Activated T-cell treated with anti-CD3 and anti-CD28 coated beads, Interleukin-2, amount 50 U/mL, for 72 hours (primary cell): ENCODE results near the gene RGPD4. TPM values are rescaled to one million over a fixed set of nuclear protein-coding genes. Genes with fewer than 3 reads are reported as not detected.
"Not testable (repeated sequence)": the region's sequence is repeated elsewhere in the genome, so short reads cannot be mapped to it uniquely, and the experiment has no call there.

Experiments
- ATAC-seq, 2 donors: fragments of 150-1000 bp; cut with Tn5 transposase; replicated peaks in 1 of 2; 2 replicates each; pipeline ENCODE4 v1.10.0; 2021; ENCODE audit warnings: moderate library complexity in 2 of 2, mild to moderate bottlenecking in 1 of 2
- DNase-seq, 2 donors: peaks; one replicate each; pipeline ENCODE4 v3.0.0; 2021 to 2022; ENCODE audit warnings: mixed read lengths in 1 of 2
- H3K27ac Mint-ChIP-seq: one replicate; pipeline ENCODE4 v1.8.0; 2022; ENCODE audit warnings: mild to moderate bottlenecking, moderate library complexity, mixed read lengths
- H3K27me3 Mint-ChIP-seq: one replicate; pipeline ENCODE4 v1.8.0; 2022; ENCODE audit warnings: low read depth, mixed read lengths
- H3K36me3 Mint-ChIP-seq, 2 donors: one replicate each; pipeline ENCODE4 v1.8.0; 2022; ENCODE audit warnings: mixed read lengths in 2 of 2, mild to moderate bottlenecking in 1 of 2; ENCODE audit not compliant: insufficient read depth in 2 of 2
- H3K4me1 Mint-ChIP-seq: one replicate; pipeline ENCODE4 v1.8.0; 2022; ENCODE audit warnings: low read depth, mixed read lengths
- H3K4me3 Mint-ChIP-seq, 2 donors: one replicate each; pipeline ENCODE4 v1.8.0; 2022; ENCODE audit warnings: mild to moderate bottlenecking in 2 of 2, mixed read lengths in 2 of 2, moderate library complexity in 2 of 2
- H3K9me3 Mint-ChIP-seq, 2 donors: one replicate each; pipeline ENCODE4 v1.8.0; 2022; ENCODE audit warnings: mixed read lengths in 2 of 2
- total RNA-seq, 2 donors: library from RNA; stranded (reverse); gene quantifications; one replicate each; pipeline ENCODE4 v1.2.3, GENCODE V29; 2022

The RGPD4 gene
- not detected for total RNA-seq

DNA sequence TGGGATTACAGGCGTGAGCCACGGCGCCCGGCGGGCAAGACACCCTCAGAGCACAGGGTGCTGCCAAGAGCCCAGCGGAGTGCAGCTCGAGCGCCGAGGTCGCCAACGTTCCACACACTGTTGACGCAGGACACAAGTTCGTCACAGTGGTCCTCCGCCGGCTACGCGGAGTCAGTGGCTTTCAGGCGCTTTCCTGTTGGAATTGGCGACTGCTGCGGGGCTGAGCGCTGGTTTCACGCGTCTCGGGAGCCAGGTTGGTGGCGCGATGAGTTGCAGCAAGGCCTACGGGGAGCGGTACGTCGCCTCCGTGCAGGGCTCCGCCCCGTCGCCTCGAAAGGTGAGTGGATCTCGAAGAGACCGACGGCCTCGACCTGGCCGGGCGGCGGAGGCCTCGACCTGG lies at the start of gene RGPD4:
Gene RGPD4, plus strand, starts transcription at position 144 of the 400 bp plus-strand sequence. Its CDS starts 122 bp downstream, at position 266.
- not testable (repeated sequence) for H3K4me1 Mint-ChIP-seq, H3K36me3 Mint-ChIP-seq, H3K27ac Mint-ChIP-seq, DNase-seq, H3K27me3 Mint-ChIP-seq, ATAC-seq, H3K4me3 Mint-ChIP-seq, H3K9me3 Mint-ChIP-seq

GRCh38 chr2:107777974-107778373 lies 48.7 kb upstream of the RGPD4 start:
- Mint-ChIP-seq H3K27me3 (no peaks in the 10 kb centered on the region), H3K36me3 (no peaks in the 10 kb centered on the region), H3K4me3 (no peak overlapping the region), H3K4me1 (no peaks in the 10 kb centered on the region), H3K9me3 (peaks cover 0 to 3% of the 10 kb centered on the region in 2 donors), H3K27ac (no peak overlapping the region)
- ATAC-seq, result no peak
- DNase-seq, result no peak

GRCh38 chr2:107785756-107786155 lies 40.9 kb upstream of the RGPD4 start:
- Mint-ChIP-seq H3K4me1 (no peaks in the 10 kb centered on the region), H3K27ac (no peak overlapping the region), H3K36me3 (no peaks in the 10 kb centered on the region), H3K27me3 (no peaks in the 10 kb centered on the region), H3K4me3 (no peak overlapping the region), H3K9me3 (peaks cover 0 to 8% of the 10 kb centered on the region in 2 donors)
- no peak for DNase-seq
- ATAC-seq, result no peak

GRCh38 chr2:107790837-107791236 lies 35.9 kb upstream of the RGPD4 start:
- DNase-seq (no peak), ATAC-seq (no peak)
- no peaks in the 10 kb centered on the region for H3K4me1 Mint-ChIP-seq
- H3K36me3 Mint-ChIP-seq, result no peaks in the 10 kb centered on the region
- no peak overlapping the region for H3K4me3 Mint-ChIP-seq
- no peaks in the 10 kb centered on the region for H3K27me3 Mint-ChIP-seq
- no peak overlapping the region for H3K27ac Mint-ChIP-seq
- peaks cover 2 to 5% of the 10 kb centered on the region in 2 donors for H3K9me3 Mint-ChIP-seq

DNA sequence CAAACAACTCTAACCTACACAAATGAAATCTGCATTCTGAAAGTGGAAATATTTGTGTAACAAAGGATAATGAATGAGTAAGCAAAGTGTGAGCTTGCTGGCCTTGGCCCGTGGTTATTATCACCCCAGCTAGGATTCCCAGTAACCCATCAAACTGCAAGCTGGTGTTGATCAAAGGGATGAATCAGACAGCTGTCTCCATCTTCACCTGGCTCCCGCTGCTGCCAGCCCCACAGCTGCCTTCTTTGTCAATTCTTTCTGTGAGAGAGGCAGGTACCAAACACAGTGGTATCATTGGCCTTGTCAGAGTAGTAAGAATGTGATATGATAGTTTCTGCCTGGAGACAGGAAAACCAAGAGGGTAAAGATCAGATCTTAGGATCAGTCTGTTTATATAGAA lies 25.2 kb upstream of the RGPD4 start:
- no peaks in the 10 kb centered on the region for H3K36me3 Mint-ChIP-seq
- H3K27ac Mint-ChIP-seq, result no peak overlapping the region
- no peak overlapping the region for H3K4me3 Mint-ChIP-seq
- DNase-seq (no peak), ATAC-seq (no peak)
- no peaks in the 10 kb centered on the region for H3K9me3 Mint-ChIP-seq
- no peaks in the 10 kb centered on the region for H3K4me1 Mint-ChIP-seq
- H3K27me3 Mint-ChIP-seq, result no peaks in the 10 kb centered on the region

DNA sequence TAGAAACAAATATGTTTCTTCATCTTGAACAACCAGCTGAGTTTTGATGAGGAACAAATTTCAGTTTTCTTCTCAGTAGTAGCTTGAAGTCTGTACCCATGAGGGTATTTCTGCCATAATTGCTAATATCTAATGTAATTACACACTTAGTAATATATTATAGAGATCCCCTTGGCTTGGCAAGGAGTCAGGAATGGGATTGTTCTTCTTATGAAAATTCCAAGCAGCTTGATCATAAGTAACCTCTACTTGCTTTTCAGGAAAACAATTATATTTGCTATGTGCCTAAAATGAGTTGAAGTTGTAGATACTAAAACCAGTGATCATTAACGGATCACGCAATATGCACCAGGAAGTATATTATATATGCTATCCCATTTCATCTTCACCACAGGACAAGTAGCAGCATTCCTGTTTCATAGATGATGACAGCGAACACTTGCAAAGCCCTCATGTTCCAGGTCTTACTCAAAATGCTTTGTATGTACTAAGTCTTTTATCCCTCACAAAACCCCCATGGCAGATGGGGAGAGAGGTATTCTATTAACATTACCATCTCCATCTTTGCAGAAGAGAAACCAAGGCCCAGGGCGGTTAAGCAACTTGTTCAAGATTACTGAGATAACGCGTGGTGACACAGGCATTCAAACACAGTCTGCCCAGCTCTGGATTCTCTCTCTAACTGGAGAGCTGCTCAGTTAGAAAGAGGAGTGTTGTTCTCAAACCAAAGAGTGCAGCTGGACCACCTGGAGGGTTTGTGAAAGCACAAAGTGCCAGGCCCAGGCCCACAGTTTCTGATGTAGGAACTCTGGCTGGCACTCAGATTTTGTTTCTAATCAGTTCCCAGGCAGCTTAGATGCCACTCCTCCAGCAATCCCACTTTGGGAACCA lies 21.8 kb upstream of the RGPD4 start:
- no peaks in the 10 kb centered on the region for H3K27me3 Mint-ChIP-seq
- no peak overlapping the region for H3K27ac Mint-ChIP-seq
- H3K9me3 Mint-ChIP-seq, result no peaks in the 10 kb centered on the region

DNA sequence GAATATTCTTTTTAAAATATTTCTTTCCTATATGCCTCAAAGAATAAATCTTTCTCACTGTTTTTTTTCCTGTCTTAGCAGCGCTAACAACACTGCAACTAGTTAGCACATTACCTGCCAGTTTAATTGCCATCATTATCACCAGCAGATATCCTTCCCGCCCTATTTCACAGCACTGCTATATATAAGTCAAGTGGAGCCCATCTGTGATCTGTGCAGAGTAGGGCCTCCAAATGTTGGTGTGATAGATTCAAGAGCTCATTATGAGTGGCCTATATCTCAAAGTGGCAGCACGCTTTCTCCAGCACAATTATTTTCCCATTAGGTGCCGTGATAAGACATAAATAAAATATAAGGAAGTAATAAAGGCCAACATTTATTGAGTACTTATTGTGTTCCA lies 19.8 kb upstream of the RGPD4 start:
- no peaks in the 10 kb centered on the region for H3K36me3 Mint-ChIP-seq
- no peak overlapping the region for H3K4me3 Mint-ChIP-seq
- ATAC-seq, result no peak
- H3K9me3 Mint-ChIP-seq, result no peaks in the 10 kb centered on the region
- no peaks in the 10 kb centered on the region for H3K27me3 Mint-ChIP-seq
- H3K4me1 Mint-ChIP-seq, result no peaks in the 10 kb centered on the region
- no peak overlapping the region for H3K27ac Mint-ChIP-seq
- no peak for DNase-seq

More for the DNA sequence above, 21.8 kb upstream of the RGPD4 start:
- H3K36me3 Mint-ChIP-seq, result no peaks in the 10 kb centered on the region
- H3K4me1 Mint-ChIP-seq, result no peaks in the 10 kb centered on the region
- ATAC-seq (no peak), DNase-seq (no peak)
- H3K4me3 Mint-ChIP-seq, result no peak overlapping the region

- H3K9me3 Mint-ChIP-seq, result no peaks in the 10 kb centered on the region
- H3K27me3 Mint-ChIP-seq, result no peaks in the 10 kb centered on the region
- no peak for ATAC-seq
- no peak overlapping the region for H3K4me3 Mint-ChIP-seq
- H3K36me3 Mint-ChIP-seq, result no peaks in the 10 kb centered on the region
- no peak for DNase-seq
- no peak overlapping the region for H3K27ac Mint-ChIP-seq
- H3K4me1 Mint-ChIP-seq, result no peaks in the 10 kb centered on the region
Measured at GRCh38 chr2:107807988-107808387, 18.7 kb upstream of the RGPD4 start.

DNA sequence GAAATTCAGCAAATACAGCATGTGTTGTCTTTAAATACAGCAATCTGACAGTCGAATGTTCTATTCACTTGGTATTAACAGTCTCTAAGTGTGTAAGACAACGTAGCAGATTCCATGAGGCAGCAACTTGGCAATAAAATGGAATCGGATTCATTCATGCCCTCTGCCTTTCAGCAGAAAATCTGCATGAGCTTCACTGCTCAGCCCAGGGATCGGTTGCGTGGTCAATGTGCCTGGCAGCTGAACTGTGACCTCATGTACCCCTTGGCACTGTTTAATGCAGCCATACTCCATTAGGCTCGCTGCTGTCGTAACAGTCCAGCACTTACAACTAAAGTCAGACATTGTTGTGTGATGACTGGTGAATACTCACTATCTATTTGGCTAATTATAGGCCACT lies 17.7 kb upstream of the RGPD4 start:
- Mint-ChIP-seq H3K27ac (no peak overlapping the region), H3K4me1 (no peaks in the 10 kb centered on the region), H3K9me3 (no peaks in the 10 kb centered on the region), H3K27me3 (no peaks in the 10 kb centered on the region), H3K4me3 (no peak overlapping the region), H3K36me3 (no peaks in the 10 kb centered on the region)
- DNase-seq (no peak), ATAC-seq (no peak)

GRCh38 chr2:107809835-107810234 lies 16.9 kb upstream of the RGPD4 start:
- Mint-ChIP-seq H3K27me3 (no peaks in the 10 kb centered on the region), H3K36me3 (no peaks in the 10 kb centered on the region), H3K9me3 (no peaks in the 10 kb centered on the region), H3K27ac (no peak overlapping the region), H3K4me3 (no peak overlapping the region), H3K4me1 (no peaks in the 10 kb centered on the region)
- no peak for DNase-seq
- no peak for ATAC-seq

DNA sequence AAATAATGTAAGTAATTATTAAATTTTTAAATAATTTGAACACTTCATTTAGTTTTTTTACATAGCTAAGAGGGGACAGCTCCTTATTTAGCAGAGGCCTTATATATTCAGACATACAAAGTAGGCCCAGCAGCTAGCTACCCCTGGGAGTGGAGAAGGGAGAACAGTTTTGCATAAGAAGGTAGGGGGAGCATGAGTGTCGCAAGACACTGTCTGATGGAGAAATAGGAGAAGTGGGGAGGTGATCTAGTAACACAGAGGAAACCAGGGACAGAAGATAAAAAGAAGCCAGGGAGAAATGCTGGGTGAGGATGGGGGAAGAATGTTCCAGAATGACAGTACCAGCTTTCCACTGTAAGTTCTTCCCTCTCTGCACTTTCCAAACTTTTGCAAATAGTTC lies 16.0 kb upstream of the RGPD4 start:
- Mint-ChIP-seq H3K4me3 (no peak overlapping the region), H3K9me3 (peaks cover 0 to 2% of the 10 kb centered on the region in 2 donors), H3K27ac (no peak overlapping the region), H3K27me3 (no peaks in the 10 kb centered on the region), H3K36me3 (no peaks in the 10 kb centered on the region), H3K4me1 (no peaks in the 10 kb centered on the region)
- DNase-seq (no peak), ATAC-seq (no peak)

GRCh38 chr2:107811411-107811810 lies 15.3 kb upstream of the RGPD4 start:
- no peak overlapping the region for H3K27ac Mint-ChIP-seq
- H3K4me3 Mint-ChIP-seq, result no peak overlapping the region
- peaks cover under 1 to 2% of the 10 kb centered on the region in 2 donors for H3K9me3 Mint-ChIP-seq
- ATAC-seq (no peak), DNase-seq (no peak)
- H3K36me3 Mint-ChIP-seq, result no peaks in the 10 kb centered on the region
- no peaks in the 10 kb centered on the region for H3K27me3 Mint-ChIP-seq
- no peaks in the 10 kb centered on the region for H3K4me1 Mint-ChIP-seq

GRCh38 chr2:107812006-107812405 lies 14.7 kb upstream of the RGPD4 start:
- H3K4me3 Mint-ChIP-seq, result no peak overlapping the region
- no peaks in the 10 kb centered on the region for H3K36me3 Mint-ChIP-seq
- no peaks in the 10 kb centered on the region for H3K4me1 Mint-ChIP-seq
- peak overlapping the region; percentile 45 for H3K27ac Mint-ChIP-seq
- H3K9me3 Mint-ChIP-seq, result peaks cover 2% of the 10 kb centered on the region in 2 donors
- no peaks in the 10 kb centered on the region for H3K27me3 Mint-ChIP-seq
- DNase-seq, result no peak
- no peak for ATAC-seq

DNA sequence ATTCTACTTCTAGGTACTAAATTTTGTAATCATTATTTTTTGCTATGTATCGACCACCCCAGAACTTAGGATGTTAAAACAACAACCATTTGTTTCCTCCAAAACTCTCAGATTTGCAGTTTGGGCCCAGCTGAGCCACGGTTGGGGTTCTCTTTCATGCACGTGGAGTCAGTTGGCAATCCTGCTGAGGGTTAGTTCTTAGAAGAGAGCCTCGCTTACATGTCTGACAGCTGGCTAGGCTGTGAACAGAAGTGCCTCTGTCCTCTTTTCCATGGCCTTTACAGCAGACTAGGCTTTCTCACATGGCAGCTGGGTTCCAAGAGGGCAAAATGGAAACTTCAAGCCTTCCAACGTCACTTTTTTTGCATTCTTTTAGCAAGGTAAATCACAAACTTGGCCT lies 9.3 kb upstream of the RGPD4 start:
- no peaks in the 10 kb centered on the region for H3K36me3 Mint-ChIP-seq
- no peak overlapping the region for H3K4me3 Mint-ChIP-seq
- H3K4me1 Mint-ChIP-seq, result no peaks in the 10 kb centered on the region
- H3K27me3 Mint-ChIP-seq, result no peaks in the 10 kb centered on the region
- DNase-seq, result no peak
- H3K27ac Mint-ChIP-seq, result no peak overlapping the region
- ATAC-seq, result no peak
- peaks cover 2 to 3% of the 10 kb centered on the region in 2 donors for H3K9me3 Mint-ChIP-seq
